GM21526 (cell line): ENCODE results near the gene PDLIM5.

Experiments used
- ATAC-seq: cut with Tn5 transposase; IDR thresholded peaks from one replicate; pipeline ENCODE4 v1.9.1; 2021; ENCODE audit warnings: moderate library complexity; ENCODE audit not compliant: unreplicated experiment, low FRiP score

The PDLIM5 gene

GRCh38 chr4:94676970-94677369, 225.2 kb downstream of the PDLIM5 start:
- ATAC-seq = no peak

- no peak for ATAC-seq
Observed at GRCh38 chr4:94678896-94679295, 227.2 kb downstream of the PDLIM5 start.

- ATAC-seq = no peak
Observed at GRCh38 chr4:94680176-94680862, 228.6 kb downstream of the PDLIM5 start.

- no peak for ATAC-seq
Observed at GRCh38 chr4:94686086-94686485, 234.3 kb downstream of the PDLIM5 start.

- no peak for ATAC-seq
Observed at GRCh38 chr4:94689155-94689860, 237.6 kb downstream of the PDLIM5 start.

- no peak for ATAC-seq
Observed at GRCh38 chr4:94690851-94691254, 239.1 kb downstream of the PDLIM5 start.

GRCh38 chr4:94691552-94691951, 239.8 kb downstream of the PDLIM5 start:
- no peak for ATAC-seq

- no peak for ATAC-seq
Observed at GRCh38 chr4:94695384-94695783, 243.6 kb downstream of the PDLIM5 start.

GRCh38 chr4:94698187-94698586, 246.4 kb downstream of the PDLIM5 start:
- no peak for ATAC-seq

GRCh38 chr4:94700298-94700697, 248.6 kb downstream of the PDLIM5 start:
- no peak for ATAC-seq

- no peak for ATAC-seq
Observed at GRCh38 chr4:94701631-94702300, 250.0 kb downstream of the PDLIM5 start.

- ATAC-seq = no peak
Observed at GRCh38 chr4:94711635-94712034, 259.9 kb downstream of the PDLIM5 start.

GRCh38 chr4:94714365-94715160, 262.8 kb downstream of the PDLIM5 start:
- no peak for ATAC-seq

GRCh38 chr4:94715726-94716125, 264.0 kb downstream of the PDLIM5 start:
- no peak for ATAC-seq
